ENCODE data around the gene COLEC11.

DNA sequence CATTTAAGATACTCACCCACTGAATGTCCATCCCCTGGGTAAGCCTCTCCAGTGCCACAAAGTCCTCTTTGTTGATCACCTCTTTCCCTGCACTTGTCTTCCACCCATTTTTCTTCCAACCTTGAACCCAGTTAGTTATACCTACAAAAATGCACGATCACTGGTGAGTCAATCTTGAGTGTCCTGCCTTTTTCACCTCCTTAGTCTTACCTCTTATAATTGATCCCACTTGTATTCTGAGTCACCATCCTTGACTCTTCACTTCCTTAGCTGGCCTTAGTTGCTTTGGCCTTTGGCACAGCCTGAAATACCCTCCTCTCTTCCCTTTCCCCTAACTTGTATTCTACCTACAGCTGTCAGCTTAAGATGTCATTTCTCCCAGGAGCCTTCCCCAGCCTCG lies 47.0 kb upstream of the COLEC11 start:
- TF ChIP-seq, protein P1, sequence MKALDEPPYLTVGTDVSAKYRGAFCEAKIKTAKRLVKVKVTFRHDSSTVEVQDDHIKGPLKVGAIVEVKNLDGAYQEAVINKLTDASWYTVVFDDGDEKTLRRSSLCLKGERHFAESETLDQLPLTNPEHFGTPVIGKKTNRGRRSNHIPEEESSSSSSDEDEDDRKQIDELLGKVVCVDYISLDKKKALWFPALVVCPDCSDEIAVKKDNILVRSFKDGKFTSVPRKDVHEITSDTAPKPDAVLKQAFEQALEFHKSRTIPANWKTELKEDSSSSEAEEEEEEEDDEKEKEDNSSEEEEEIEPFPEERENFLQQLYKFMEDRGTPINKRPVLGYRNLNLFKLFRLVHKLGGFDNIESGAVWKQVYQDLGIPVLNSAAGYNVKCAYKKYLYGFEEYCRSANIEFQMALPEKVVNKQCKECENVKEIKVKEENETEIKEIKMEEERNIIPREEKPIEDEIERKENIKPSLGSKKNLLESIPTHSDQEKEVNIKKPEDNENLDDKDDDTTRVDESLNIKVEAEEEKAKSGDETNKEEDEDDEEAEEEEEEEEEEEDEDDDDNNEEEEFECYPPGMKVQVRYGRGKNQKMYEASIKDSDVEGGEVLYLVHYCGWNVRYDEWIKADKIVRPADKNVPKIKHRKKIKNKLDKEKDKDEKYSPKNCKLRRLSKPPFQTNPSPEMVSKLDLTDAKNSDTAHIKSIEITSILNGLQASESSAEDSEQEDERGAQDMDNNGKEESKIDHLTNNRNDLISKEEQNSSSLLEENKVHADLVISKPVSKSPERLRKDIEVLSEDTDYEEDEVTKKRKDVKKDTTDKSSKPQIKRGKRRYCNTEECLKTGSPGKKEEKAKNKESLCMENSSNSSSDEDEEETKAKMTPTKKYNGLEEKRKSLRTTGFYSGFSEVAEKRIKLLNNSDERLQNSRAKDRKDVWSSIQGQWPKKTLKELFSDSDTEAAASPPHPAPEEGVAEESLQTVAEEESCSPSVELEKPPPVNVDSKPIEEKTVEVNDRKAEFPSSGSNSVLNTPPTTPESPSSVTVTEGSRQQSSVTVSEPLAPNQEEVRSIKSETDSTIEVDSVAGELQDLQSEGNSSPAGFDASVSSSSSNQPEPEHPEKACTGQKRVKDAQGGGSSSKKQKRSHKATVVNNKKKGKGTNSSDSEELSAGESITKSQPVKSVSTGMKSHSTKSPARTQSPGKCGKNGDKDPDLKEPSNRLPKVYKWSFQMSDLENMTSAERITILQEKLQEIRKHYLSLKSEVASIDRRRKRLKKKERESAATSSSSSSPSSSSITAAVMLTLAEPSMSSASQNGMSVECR (CRISPR knock-in tag; IDR thresholded peaks at IDR 0.05; ENCODE audit: borderline replicate concordance) = no peak
- TF ChIP-seq E2F1 (CRISPR knock-in tag; IDR thresholded peaks at IDR 0.05) = no peak
- TF ChIP-seq, protein P2, sequence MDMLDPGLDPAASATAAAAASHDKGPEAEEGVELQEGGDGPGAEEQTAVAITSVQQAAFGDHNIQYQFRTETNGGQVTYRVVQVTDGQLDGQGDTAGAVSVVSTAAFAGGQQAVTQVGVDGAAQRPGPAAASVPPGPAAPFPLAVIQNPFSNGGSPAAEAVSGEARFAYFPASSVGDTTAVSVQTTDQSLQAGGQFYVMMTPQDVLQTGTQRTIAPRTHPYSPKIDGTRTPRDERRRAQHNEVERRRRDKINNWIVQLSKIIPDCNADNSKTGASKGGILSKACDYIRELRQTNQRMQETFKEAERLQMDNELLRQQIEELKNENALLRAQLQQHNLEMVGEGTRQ (CRISPR knock-in tag; IDR thresholded peaks at IDR 0.05) = no peak
